GM10248 (cell line): Measurements from ENCODE around the gene RNU2-63P.

Experiments used
- CTCF ChIA-PET: fragments of 300-600 bp; sonication (Branson Sonifier 250); formaldehyde crosslinking; extraction: SDS; loops from one replicate; lab custom pipeline; 2021; ENCODE audit warnings: antibody characterized with exemption; lab: Yijun Ruan, JAX
- POLR2A ChIA-PET: fragments of 350-650 bp; sonication (Branson Sonifier 250); formaldehyde crosslinking; extraction: SDS; loops from one replicate; lab custom pipeline; 2020; ENCODE audit warnings: antibody characterized with exemption; lab: Yijun Ruan, JAX
- DNase-seq: peaks from one replicate; pipeline ENCODE4 v3.0.0; 2012; ENCODE audit errors: extremely low spot score
- TF ChIP-seq, protein P1 (sequence below): IDR thresholded peaks from 2 replicates; pipeline ENCODE4 v1.5.1; 2012; ENCODE audit warnings: mild to moderate bottlenecking, low read depth; ENCODE audit errors: extremely low read depth, missing control alignments, control extremely low read depth

The RNU2-63P gene

DNA sequence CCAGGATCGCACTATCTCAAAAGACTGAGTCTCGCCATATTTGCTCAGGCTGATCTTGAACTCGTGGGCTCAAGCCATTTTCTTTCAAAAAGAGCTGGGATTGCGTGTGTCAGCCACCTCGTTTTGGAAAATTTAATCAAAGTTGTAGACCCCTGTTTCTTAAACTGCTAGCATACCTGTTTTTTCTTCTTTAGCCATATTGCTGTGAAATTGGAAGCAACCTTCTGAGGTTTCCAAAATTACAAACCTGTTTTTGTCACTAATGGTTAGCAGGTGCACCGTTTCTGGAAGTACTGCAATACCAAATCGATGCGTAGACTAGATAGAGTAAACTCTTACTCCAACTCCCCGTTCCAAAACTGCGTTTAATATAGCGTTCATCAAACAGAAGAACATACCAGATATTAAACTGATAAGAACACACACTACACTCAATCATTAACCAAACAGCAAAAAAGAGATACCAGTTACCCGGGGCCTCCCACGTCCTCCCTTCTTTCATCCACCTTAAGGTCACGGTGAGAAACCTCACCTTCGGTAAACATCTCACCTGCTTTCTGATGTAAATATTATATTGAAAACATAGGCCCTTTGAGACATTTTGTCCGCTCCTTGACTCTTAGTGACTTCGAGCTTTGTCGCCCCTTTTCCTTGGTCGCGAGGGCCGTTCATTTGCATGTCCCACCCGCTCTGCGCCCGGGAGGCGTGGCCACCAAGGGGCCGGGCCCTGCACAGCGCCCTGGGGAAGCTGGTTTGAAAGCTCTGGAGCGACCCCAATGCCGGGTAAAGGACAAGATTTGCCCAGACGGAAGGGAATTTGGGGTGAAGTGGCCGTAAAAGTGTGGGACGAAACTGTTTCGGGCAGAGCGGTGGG is at the start of gene RNU2-63P:
Gene RNU2-63P (minus strand): TSS at position 462 of the 874 bp plus-strand sequence.
- peak; percentile 80 for DNase-seq
- ChIA-PET CTCF (interaction anchor here (0.7 to 2.4 kb wide), 4 partner anchors 14 to 45 kb away, joined by 3 to 9 read pairs (median 4); no protein-coding TSS in a partner anchor), POLR2A (interaction anchor here (0.6 kb wide), 1 partner anchor 224 kb away, joined by 3 read pairs; no protein-coding TSS in a partner anchor)
- TF ChIP-seq, protein P1, sequence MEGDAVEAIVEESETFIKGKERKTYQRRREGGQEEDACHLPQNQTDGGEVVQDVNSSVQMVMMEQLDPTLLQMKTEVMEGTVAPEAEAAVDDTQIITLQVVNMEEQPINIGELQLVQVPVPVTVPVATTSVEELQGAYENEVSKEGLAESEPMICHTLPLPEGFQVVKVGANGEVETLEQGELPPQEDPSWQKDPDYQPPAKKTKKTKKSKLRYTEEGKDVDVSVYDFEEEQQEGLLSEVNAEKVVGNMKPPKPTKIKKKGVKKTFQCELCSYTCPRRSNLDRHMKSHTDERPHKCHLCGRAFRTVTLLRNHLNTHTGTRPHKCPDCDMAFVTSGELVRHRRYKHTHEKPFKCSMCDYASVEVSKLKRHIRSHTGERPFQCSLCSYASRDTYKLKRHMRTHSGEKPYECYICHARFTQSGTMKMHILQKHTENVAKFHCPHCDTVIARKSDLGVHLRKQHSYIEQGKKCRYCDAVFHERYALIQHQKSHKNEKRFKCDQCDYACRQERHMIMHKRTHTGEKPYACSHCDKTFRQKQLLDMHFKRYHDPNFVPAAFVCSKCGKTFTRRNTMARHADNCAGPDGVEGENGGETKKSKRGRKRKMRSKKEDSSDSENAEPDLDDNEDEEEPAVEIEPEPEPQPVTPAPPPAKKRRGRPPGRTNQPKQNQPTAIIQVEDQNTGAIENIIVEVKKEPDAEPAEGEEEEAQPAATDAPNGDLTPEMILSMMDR, result no peak

DNA sequence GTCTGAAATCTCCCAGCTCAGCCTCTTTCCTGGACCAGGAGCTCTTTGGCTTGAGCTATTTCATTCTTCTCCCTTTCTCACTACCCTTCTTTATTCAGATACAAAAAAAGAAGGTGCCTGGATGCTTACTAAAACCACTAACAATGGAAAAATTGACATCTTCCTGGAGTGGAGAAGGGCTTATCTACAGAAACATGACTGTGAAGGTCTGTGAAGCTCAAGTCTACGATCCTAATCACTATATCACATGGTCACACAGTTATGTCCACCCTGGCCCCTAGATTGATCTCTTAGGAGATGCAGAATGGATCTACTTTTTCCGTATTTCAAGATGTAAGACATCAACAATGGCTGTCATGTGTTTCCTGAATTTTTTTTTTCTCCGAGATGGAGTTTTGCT is 44.9 kb upstream of the RNU2-63P start:
- DNase-seq, result no peak
- CTCF ChIA-PET, result interaction anchor here (1.2 to 5.0 kb wide), 27 partner anchors 8 to 611 kb away, joined by 3 to 111 read pairs (median 9); partner anchors contain the start of genes RNU2-63P and THNSL2
- TF ChIP-seq, protein P1, result no peak
- POLR2A ChIA-PET, result no interaction called here

DNA sequence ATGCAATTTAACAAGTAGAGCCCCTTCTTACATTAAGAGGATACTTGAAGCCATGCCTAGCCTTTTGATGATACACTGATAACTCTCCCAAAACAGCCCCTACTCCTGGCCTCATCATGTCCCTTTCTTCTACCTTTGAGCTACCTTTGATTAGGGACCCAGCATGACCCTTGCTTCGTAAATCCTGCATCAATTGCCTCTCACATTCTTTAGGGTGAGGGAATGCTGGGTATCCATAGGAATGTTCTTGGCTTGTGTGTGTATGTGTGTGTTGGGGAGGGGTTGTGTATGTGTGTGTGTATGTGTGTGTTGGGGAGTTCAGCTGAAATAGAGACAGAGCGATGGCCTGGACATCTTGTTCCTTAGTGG is 44.5 kb upstream of the RNU2-63P start:
- TF ChIP-seq, protein P1, result no peak

DNA sequence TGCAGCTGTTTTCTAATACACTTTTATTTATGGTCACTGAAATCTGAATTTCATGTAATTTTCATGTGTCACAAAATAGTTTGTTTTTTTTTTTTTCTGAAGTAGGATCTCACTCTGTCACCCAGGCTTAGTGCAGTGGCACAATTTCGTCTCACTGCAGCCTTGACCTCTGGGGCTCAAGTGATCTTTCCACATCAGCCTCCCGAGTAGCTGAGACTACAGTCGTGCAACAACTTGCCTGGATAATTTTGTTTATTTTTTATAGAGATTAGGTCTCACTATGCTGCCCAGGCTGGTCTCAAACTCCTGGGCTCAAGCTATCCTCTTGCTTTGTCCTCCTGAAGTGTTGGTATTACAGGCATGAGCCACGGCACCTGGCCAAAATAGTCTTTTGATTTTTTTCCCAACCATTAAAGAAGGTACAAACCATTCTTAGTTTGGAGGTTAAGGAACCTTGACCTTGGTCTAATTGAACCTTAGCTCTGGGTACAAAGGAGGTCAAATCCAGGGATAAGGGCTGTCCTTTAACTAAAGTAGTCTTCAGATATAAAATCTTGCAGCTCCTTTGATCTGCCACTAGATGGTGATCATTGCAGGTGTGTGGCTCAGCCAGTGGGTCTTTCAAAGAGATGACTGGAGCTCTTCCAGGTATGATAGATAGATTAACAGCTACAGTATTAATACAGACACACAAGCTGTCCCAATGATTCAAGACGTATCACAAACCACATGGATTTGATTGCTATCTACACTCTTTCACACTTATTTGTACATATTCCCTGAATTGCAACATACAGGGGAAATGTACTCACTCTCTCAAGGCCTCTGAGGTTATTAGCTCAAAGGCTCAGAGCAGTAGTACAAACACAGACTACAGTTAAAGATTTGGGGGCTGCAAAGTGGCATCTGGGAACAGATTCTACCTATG is 43.9 kb upstream of the RNU2-63P start:
- DNase-seq, result peak; percentile 66
- ChIA-PET POLR2A (no interaction called here), CTCF (interaction anchor here (0.6 to 5.0 kb wide), 49 partner anchors 9 to 612 kb away, joined by 3 to 111 read pairs (median 5); partner anchors contain the start of genes RNU2-63P and THNSL2)
- TF ChIP-seq, protein P1, result peak; percentile 72

More for the DNA sequence above, 44.5 kb upstream of the RNU2-63P start:
- ChIA-PET POLR2A (no interaction called here), CTCF (interaction anchor here (0.7 to 5.0 kb wide), 45 partner anchors 8 to 612 kb away, joined by 3 to 111 read pairs (median 5); partner anchors contain the start of genes RNU2-63P and THNSL2)
- DNase-seq, result no peak

DNA sequence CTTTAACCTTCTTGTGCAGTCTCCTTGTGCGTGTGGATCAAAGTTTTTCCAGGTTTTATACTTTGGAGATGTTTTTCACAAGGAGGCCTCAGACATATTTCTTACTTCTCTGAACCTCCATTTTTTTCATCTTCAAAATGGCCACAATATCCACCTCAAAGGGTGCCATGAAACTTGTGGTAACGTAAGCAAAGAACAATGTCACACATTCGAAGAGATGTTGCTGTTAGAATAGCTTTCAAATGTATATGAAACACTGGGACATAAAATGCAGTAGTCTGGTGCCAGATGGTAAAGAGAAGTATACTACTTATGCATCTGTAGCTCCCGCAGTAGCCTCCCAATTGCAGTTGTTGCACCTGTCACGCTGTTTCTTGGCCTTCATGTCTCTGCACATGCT is 41.8 kb upstream of the RNU2-63P start:
- TF ChIP-seq, protein P1, result no peak
- ChIA-PET CTCF (interaction anchor here (1.6 to 5.0 kb wide), 3 partner anchors 102 to 133 kb away, joined by 4 to 111 read pairs (median 26); no protein-coding TSS in a partner anchor), POLR2A (no interaction called here)
- no peak for DNase-seq
